Activated CD4-positive, alpha-beta T cell treated with anti-CD3 and anti-CD28 coated beads for 4 hours (primary cell): ENCODE measurements around the gene HECW1.
"Not testable (repeated sequence)": the region's sequence is repeated elsewhere in the genome, so short reads cannot be mapped to it uniquely, and the experiment has no call there.

Experiments used
- DNase-seq, 2 donors: peaks; one replicate each; pipeline ENCODE4 v3.0.0-alpha.2; 2020

Gene HECW1

DNA sequence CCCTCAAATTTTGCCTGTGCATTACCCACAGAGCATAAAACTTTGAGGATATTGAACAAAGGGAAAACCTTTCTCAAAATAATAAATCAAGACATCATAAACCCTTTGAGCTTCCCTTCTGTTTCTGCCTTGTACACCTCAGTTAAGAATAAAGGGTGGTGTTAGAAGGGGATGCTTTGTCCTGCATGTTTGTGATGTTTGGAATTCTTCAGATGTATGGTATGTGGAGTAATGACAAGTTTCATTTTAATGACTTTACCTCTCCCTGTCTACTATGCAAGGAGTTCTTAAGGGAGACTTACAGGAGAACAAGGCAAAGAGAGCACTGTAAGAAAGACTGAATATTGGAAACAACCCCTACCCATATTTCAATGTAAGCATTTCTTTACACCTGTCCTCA lies 99.2 kb downstream of the HECW1 start:
- DNase-seq, result no peak

- no peak for DNase-seq
Observed at GRCh38 chr7:43212921-43213320, 100.5 kb downstream of the HECW1 start.

DNA sequence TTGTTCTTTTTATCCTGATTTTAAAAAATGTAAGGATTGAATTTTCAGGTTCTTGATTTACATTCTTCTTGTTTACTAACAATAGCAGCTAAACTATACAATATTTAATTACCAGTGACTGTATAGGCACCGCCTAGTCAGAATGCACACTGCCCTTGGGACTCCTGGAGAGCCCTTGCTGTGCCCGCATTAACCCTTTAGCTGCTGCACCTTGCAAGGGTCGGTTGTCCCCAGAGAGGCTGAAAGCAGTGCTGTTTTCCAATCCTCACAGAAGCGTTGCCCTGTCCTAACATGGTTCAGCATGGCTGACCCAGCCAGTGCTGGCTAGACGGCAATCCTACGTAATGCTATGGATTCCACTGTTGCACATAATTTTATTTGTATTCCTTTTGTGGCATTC lies 102.6 kb downstream of the HECW1 start:
- DNase-seq, result no peak

DNA sequence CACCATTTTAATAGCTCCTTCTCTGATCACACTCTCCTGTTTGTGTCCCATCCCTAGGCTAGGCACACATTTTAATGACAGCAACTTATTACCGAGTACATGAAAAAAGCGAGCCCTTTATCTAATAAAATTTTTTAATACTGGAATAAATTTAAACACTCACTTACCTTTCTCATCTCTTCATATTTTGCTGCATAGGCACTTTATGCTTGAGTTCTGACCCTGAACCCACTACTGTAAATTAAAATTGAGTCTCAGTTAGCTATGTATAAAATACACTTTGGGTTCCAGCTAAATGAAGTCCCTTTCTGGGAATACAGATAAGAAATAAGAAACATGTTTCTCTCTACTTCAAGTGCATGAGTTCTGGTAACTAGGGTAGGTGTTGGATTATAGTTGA lies 104.6 kb downstream of the HECW1 start:
- no peak for DNase-seq

DNA sequence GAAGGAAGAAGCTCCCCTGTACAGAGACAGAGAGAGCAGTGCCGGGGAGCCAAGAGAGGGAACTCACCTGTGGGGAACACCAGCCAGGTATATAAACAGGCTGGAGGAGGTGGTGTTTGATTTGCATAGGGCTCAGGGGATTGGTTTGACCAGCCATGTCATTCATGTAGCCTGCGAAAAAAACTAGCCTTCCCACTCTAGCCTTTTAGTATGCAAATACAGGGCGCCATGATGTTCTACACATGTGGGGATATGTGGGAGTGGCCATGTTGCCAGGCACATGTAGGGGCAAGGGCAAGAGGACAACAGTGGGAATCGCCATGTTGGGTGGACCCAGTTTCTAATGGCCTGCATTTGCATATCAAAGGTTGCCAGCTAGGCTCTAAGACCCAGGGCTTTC lies 106.5 kb downstream of the HECW1 start:
- not testable (repeated sequence) for DNase-seq

- DNase-seq, result no peak
Observed at GRCh38 chr7:43220250-43220649, 107.8 kb downstream of the HECW1 start.

DNA sequence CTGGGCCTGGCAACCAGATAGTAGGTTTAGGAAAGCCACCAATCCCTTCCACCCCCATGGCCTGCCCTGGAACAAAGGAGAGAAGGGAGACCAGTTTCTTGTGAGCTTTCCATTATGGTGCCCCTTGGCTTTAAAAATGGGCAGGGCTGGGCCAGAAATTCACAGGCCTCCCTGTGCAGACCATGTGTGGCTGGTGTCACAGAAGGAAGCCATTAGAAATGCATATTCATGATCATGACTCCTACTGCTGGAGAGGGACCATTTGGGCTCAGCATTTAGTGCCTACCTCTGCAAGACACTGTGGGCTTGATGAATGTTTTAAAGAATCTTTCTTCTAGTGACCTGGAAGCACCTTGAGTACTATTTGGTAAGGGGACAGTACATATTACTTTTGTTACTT lies 108.3 kb downstream of the HECW1 start:
- DNase-seq, result no peak

DNA sequence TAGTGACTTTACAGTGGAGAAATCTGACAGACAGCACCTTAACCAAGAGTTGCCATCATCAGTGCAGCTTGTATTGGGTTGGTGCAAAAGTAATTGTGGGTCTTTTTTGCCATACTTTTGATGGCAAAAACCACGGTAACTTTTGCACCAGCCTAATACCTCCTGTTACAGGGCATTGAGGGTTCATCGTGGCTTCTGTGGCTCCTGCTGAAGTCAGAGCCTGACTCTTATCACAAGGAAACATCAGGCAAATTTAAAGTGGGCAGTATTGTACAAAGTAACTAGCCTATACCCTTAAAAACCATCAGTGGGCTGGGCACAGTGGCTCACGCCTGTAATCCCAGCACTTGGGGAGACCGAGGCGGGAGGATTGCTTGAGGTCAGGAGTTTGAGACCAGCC lies 117.4 kb downstream of the HECW1 start:
- DNase-seq, result no peak

DNA sequence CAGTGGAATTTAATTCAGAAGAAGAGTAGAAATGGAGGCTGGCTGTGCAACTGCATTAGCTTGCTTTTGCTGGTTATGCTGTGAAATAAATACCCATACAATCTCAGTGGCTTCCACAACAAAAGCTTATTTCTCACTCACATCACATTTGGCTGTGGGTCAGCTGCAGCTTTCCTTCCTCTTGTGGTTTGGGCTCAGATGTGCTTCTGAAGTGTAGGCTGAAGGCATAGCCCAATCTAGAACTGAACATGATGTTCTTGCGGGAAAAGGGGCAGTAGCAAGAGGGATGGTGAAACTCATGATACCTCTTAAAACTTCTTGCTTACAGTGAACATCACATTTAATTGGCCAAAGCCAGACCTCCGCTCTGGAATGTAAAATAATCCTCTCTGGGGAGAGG lies 119.9 kb downstream of the HECW1 start:
- DNase-seq, result no peak

- no peak for DNase-seq
Observed at GRCh38 chr7:43234073-43234472, 121.6 kb downstream of the HECW1 start.

- DNase-seq, result no peak
Observed at GRCh38 chr7:43234968-43235367, 122.5 kb downstream of the HECW1 start.

DNA sequence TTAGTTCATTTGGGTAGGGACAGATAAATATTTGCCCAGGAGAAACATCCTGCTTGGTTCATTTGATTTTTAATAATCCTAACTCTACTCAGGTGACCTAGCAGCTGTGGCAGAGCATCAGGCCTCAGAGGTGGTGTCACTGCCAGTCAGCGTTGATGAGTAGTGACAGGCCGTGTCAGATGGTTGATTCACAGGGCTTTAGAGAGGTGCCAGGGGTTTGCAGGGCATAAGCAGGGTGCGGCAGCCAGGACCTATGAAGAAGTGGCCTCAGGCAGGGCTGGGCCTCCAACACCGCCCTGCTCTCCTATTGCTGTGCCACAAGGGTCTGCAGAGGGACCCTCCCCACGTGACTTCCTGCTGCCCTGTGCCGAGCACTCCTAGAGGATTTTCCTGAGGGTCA lies 128.1 kb downstream of the HECW1 start:
- no peak for DNase-seq

DNA sequence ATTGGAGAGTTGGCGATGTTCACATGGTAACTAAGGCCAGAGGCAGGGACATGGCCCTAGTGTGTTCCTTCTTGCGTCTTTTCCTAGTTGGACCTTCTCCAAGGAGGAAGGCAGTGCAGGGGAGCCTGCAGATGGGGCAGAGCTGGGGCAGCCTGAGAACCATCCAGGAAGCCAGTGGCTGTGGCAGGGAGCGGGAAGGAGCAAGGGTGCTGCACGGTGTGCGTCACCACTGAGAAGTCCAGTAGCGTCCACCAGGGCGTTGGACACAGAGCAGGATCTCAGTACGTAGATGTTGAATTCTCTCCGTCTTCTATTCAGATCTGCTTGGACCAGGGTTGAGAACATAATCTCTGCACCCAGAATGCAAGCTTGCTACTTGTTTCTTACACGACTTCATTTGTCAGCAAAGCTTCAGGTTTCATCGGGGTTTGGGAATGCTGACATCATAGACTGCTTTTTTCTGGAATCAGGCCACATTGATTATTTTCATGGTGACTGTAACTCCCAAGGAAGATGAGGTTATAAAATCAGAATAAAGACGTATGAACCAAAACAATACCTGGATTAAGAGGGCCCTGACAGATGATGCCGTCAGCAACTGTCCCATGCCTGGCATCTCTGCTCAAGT lies 130.3 kb downstream of the HECW1 start:
- DNase-seq, result no peak

- no peak for DNase-seq
Observed at GRCh38 chr7:43244232-43244631, 131.8 kb downstream of the HECW1 start.

DNA sequence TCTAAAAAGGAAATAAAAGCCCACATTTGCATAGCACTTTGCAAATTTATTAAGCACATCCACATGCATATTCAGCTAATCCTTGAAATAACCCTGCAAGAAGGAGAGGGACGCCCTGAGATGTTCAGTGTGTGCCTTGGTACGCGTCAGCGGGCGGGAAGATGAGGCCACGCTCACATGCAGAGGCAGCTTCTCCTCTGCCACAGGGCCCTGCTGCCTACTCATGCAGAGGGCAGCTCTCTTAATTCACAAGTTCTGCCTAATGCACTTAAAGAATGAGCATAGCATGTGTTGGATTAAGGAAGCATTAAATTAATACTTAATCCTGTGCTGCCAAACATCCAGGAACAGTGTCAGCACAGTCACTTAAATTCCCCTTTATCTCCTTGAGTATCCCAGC lies 132.3 kb downstream of the HECW1 start:
- no peak for DNase-seq

DNA sequence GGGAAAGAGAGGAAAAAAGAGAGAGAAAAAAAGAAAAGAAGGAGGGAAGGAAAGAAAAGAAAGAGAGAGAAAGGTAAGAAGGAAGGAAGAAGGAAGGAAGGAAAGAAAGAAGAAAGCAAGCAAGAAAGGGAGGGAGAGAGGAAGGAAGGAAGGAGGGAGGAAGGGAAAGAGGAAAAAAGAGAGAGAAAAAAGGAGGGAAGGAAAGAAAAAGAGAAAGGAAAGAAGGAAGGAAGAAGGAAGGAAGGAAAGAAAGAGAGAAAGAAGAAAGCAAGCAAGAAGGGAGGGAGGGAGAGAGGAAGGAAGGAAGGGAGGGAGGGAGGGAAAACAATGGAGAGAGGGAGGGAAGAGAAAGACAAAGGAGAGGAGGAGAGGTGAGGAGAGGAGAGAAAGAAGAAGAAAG lies 135.3 kb downstream of the HECW1 start:
- DNase-seq, result no peak

DNA sequence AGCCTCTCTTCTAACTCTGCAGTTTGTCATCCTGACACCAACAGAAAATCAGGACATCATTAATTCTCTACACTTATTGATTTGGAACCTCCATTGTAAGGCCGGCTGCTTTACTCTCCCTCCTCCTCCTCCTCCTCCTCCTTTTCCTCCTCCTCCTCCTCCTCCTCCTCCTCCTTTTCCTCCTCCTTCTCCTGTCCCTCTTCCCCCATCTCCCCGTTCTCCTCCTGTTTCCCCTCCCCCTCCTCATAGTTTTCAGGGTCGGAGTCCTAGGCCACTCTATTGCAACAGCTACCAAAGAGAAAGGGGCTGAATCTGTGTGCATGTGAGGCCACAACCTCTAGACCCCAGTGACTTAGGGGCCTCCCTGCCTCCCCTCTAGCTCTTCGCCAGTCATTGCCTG lies 136.1 kb downstream of the HECW1 start:
- DNase-seq, result no peak

DNA sequence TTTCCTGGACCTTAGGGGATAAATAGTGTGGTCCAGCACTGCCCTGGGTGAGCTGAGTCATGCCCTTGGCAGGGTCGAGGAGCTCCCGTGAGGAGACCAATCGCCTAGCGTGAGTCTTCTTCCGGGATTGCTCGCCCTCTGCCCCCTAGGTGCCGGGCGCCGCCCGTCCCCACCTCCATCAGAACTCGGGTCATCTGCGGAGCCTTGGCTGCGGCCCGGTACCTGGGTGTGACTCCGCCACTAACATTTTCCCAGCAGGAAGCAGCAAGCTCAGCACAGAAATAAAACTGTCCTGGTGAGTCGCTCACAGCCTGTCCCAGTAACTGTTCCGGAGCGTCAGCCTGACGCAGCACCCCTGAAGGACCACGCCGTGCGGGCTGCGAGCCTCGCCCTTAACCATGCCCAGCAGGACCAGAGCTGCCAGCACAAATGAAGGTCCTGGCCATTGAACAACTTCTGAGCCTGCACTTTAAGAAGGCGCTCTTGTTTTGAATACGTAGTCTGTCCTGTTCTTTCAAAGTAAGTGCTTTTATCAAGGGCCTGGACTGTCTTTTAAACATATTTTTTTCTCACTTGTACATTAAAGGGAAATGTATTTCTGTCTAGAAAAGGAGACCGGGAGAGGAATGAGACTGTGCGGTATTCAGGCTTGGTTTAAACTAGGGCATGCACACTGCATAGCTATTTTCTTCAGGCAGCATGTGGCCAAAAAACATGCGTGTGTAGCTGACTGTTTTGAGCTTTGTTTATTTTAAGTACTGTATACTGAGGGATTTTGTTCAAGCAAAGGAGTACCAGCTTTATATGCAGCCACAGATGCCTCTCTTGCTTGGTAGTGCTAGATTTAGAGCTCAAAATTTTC lies 136.7 kb downstream of the HECW1 start:
- no peak for DNase-seq

- DNase-seq, result no peak
Observed at GRCh38 chr7:43249823-43250145, 137.3 kb downstream of the HECW1 start.

- DNase-seq, result peak; percentile 58
Observed at GRCh38 chr7:43260980-43261878, 148.8 kb downstream of the HECW1 start.

GRCh38 chr7:43265139-43265538 lies 152.7 kb downstream of the HECW1 start:
- no peak for DNase-seq

DNA sequence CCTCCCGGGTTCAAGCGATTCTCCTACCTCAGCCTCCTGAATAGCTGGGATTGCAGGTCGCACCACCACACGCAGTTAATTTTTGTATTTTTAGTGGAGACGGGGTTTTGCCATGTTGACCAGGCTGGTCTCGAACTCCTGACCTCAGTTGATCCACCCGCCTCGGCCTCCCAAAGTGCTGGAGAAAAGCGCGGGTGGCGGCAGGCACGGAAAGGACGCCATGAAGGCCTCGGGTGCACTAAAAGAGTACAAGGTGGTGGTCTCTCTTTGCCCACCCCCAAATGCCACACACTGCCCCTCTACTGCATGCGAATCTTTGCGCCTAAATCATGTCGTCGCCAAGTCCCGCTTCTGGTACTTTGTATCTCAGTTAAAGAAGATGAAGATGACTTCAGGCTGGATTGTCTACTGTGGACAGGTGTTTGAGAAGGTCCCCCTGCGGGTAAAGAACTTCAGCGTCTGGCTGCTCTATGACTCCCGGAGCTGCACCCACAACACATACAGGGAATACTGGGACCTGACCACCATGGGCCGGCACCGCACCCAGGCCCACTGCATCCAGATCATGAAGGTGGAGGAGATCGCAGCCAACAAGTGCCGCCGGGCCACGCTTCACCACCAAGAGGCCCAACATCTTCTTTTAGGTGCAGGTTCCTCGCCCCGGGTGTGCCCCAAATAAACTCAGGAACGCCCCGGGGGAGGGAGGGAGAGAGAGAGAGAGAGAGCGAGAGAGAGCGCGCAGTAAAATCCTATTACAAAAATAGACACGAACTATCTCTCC lies 161.7 kb downstream of the HECW1 start:
- no peak for DNase-seq

DNA sequence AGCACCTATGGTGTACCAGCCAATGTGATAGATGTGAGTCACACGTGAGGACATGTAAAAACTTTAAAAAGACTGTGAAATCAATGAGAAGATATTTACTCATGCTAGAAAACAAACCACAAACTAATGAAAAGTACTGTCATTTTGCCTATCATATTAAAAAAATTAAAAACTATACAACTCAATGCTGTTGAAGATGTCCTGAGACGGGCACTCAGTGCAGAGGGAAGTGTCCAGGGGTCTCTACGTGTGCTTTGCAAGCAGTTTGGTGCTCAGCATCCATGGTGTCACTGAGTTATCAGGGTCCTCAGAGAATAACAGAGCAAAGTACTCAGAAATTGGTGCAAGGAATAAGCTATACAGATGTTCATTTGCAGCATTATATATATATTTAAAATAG lies 162.3 kb downstream of the HECW1 start:
- DNase-seq, result no peak
